K562 (cell line): ENCODE data around the gene DCN. TPM values are rescaled to one million over a fixed set of nuclear protein-coding genes. Genes with fewer than 3 reads are reported as not detected.

Experiments
- ATAC-seq: fragments of 200-7000 bp; cut with Tn5 transposase; 3 replicates; pipeline ENCODE4 v1.9.1; 2020; ENCODE audit warnings: moderate library complexity
- BruUV-seq: library from RNA; stranded (reverse); fragments of 400-500 nt; replicated peaks from 2 replicates; lab custom pipeline; 2021; lab: Mats Ljungman, UMichigan
- CTCF ChIA-PET: fragments of 300-600 bp; formaldehyde crosslinking; extraction: SDS; loops from one replicate; lab custom pipeline; 2021; ENCODE audit warnings: low intra/inter-chr PET ratio; lab: Yijun Ruan, JAX
- POLR2A ChIA-PET: fragments of 300-600, 350-650 bp; sonication (Branson Sonifier 250); formaldehyde crosslinking; extraction: SDS; loops from one replicate; lab custom pipeline; 2021; ENCODE audit warnings: antibody characterized with exemption, inconsistent platforms; lab: Yijun Ruan, JAX
- DNase-seq, 4 experiments: peaks; one replicate each; pipeline versions ENCODE4 v3.0.0 to v3.0.0-alpha.2; 2011 to 2018; ENCODE audit warnings: low spot score in 3 of 4, mixed read lengths in 3 of 4; ENCODE audit errors: extremely low read depth in 1 of 4
- FAIRE-seq: peaks from 2 replicates; lab custom pipeline; 2011; peaks lifted over from hg19 to GRCh38; lab: Jason Lieb, UNC
- H2AFZ ChIP-seq: 2 replicates; pipeline ENCODE4 v1.6.0; 2011; ENCODE audit warnings: low read depth, low read length, control low read depth, inconsistent platforms
- H3K27ac ChIP-seq: fragments of 200-600 bp; 3 replicates; pipeline ENCODE4 v1.8.0; 2011; ENCODE audit warnings: low read depth, mild to moderate bottlenecking, control low read depth, inconsistent platforms, low read length, moderate library complexity, mixed read lengths; ENCODE audit errors: extremely low read depth
- H3K27me3 ChIP-seq, 2 experiments: fragments of 300-600 bp in 1 of 2; 2 replicates in 1 of 2; 3 replicates in 1 of 2; pipeline versions ENCODE4 v1.6.0 to v1.8.0; 2011; ENCODE audit warnings: inconsistent platforms in 2 of 2, low read length in 2 of 2, mild to moderate bottlenecking in 1 of 2, mixed read lengths in 1 of 2, moderate library complexity in 1 of 2; ENCODE audit not compliant: control insufficient read depth in 2 of 2, insufficient read depth in 2 of 2
- H3K36me3 ChIP-seq: fragments of 300-600 bp; 3 replicates; pipeline ENCODE4 v1.8.0; 2011; ENCODE audit warnings: mild to moderate bottlenecking, low read length, inconsistent platforms; ENCODE audit not compliant: control insufficient read depth, insufficient read depth
- H3K4me1 ChIP-seq, 2 experiments: fragments of 200-600 bp in 1 of 2; replicated peaks in 1 of 2; 2 replicates in 1 of 2; 3 replicates in 1 of 2; pipeline versions ENCODE4 v1.5.1 to v1.8.0; 2011; ENCODE audit warnings: inconsistent platforms in 2 of 2, low read length in 2 of 2, mild to moderate bottlenecking in 1 of 2, mixed read lengths in 1 of 2, moderate library complexity in 1 of 2; ENCODE audit not compliant: control insufficient read depth in 2 of 2, insufficient read depth in 2 of 2
- H3K4me2 ChIP-seq: 2 replicates; pipeline ENCODE4 v1.6.1; 2011; ENCODE audit warnings: low read length, control low read depth, inconsistent platforms, mixed read lengths; ENCODE audit not compliant: insufficient read depth
- H3K4me3 ChIP-seq: fragments of 200-600 bp; sonication (generic), shearing (Covaris generic); 2 replicates; pipeline ENCODE4 v1.5.1; 2016; ENCODE audit warnings: control low read depth, inconsistent platforms
- H3K79me2 ChIP-seq: fragments of 200-600 bp; 3 replicates; pipeline ENCODE4 v1.8.0; 2011; ENCODE audit warnings: low read length, inconsistent platforms; ENCODE audit not compliant: control insufficient read depth, insufficient read depth
- H3K9ac ChIP-seq, 2 experiments: 2 replicates each; pipeline versions ENCODE4 v1.6.0 to v1.6.1; 2011; ENCODE audit warnings: low read depth in 2 of 2, low read length in 2 of 2, control low read depth in 1 of 2, inconsistent platforms in 1 of 2, mild to moderate bottlenecking in 1 of 2, mixed read lengths in 1 of 2; ENCODE audit not compliant: insufficient read depth in 1 of 2
- H3K9me1 ChIP-seq: one replicate; pipeline ENCODE4 v1.6.0; 2011; ENCODE audit warnings: inconsistent platforms, mild to moderate bottlenecking, low read length, moderate library complexity; ENCODE audit not compliant: control insufficient read depth, insufficient read depth
- H3K9me3 ChIP-seq: replicated peaks from 2 replicates; pipeline ENCODE4 v1.5.1; 2011; ENCODE audit warnings: low read depth, low read length, inconsistent platforms; ENCODE audit not compliant: control insufficient read depth, insufficient read depth
- H4K20me1 ChIP-seq: replicated peaks from 2 replicates; pipeline ENCODE4 v1.6.1; 2011; ENCODE audit warnings: low read length, inconsistent platforms, mixed read lengths; ENCODE audit not compliant: control insufficient read depth, insufficient read depth
- GABPB1 ChIP-seq: sonication (generic); formaldehyde crosslinking; IDR thresholded peaks from 2 replicates; pipeline ENCODE4 v1.8.0; 2022; ENCODE audit warnings: mild to moderate bottlenecking, missing genetic modification reagents
- HDGF ChIP-seq: fragments of 450-650 bp; IDR thresholded peaks from 2 replicates; pipeline ENCODE4 v1.6.1; 2016
- IRF9 ChIP-seq: fragments of 450-650 bp; IDR thresholded peaks from 2 replicates; pipeline ENCODE4 v1.6.1; 2016; ENCODE audit warnings: missing biosample characterization, missing genetic modification characterization
- NBN ChIP-seq: fragments of 450-650 bp; IDR thresholded peaks from 2 replicates; pipeline ENCODE4 v1.6.1; 2016; ENCODE audit warnings: low read depth, mild to moderate bottlenecking
- NONO ChIP-seq, 2 experiments: fragments of 200-400 bp in 1 of 2; fragments of 450-650 bp in 1 of 2; formaldehyde crosslinking in 1 of 2; IDR thresholded peaks; 2 replicates each; pipeline ENCODE4 v1.6.1; 2017; ENCODE audit warnings: low read depth in 2 of 2, mild to moderate bottlenecking in 2 of 2, moderate library complexity in 2 of 2, low read length in 1 of 2
- NR2C1 ChIP-seq, 2 experiments: fragments of 450-650 bp; IDR thresholded peaks; 2 replicates each; pipeline ENCODE4 v1.6.1; 2017; ENCODE audit warnings: mild to moderate bottlenecking in 2 of 2, antibody characterized with exemption in 1 of 2, inconsistent platforms in 1 of 2, missing compliant biosample characterization in 1 of 2, missing genetic modification characterization in 1 of 2
- RBBP5 ChIP-seq: fragments of 200-600 bp; sonication (generic); IDR thresholded peaks from 2 replicates; pipeline ENCODE4 v1.6.1; 2012; ENCODE audit warnings: borderline replicate concordance, mild to moderate bottlenecking, low read length, control low read depth, inconsistent platforms; ENCODE audit not compliant: insufficient read depth, poor library complexity, severe bottlenecking
- RFX1 ChIP-seq: fragments of 450-650 bp; IDR thresholded peaks from 2 replicates; pipeline ENCODE4 v1.6.1; 2016; ENCODE audit warnings: mild to moderate bottlenecking, moderate library complexity
- SMAD1 ChIP-seq: fragments of 150-350 bp; IDR thresholded peaks from 2 replicates; pipeline ENCODE4 v1.6.1; 2014; ENCODE audit warnings: low read length, low read depth; ENCODE audit not compliant: partially characterized antibody
- SPI1 ChIP-seq: IDR thresholded peaks from 2 replicates; pipeline ENCODE4 v1.6.1; 2011; ENCODE audit warnings: low read depth, low read length, control low read depth, borderline replicate concordance
- ZFP30 ChIP-seq: fragments of 250-450 bp; sonication (Bioruptor Pico); IDR thresholded peaks from 2 replicates; pipeline ENCODE4 v1.8.0; 2022; ENCODE audit warnings: moderate library complexity, mild to moderate bottlenecking, inconsistent platforms, borderline replicate concordance
- ZNF175 ChIP-seq: fragments of 200-800 bp; sonication (Bioruptor generic); IDR thresholded peaks from 2 replicates; pipeline ENCODE4 v1.6.1; 2016; ENCODE audit warnings: low read depth, mild to moderate bottlenecking, missing genetic modification characterization, missing compliant biosample characterization
- ZNF507 ChIP-seq: conservative IDR thresholded peaks from 2 replicates; pipeline ENCODE4 v1.6.1; 2017; ENCODE audit warnings: missing genetic modification characterization, missing compliant biosample characterization
- ZNF655 ChIP-seq: fragments of 250-450 bp; sonication (Bioruptor Pico); IDR thresholded peaks from 2 replicates; pipeline ENCODE4 v1.5.0; 2021
- WGBS: fragments of 100-300 bp; shearing (Covaris generic); methylation state at CpG from one replicate; pipeline ENCODE4 v1.1.6; 2016; ENCODE audit warnings: low coverage, mixed read lengths; ENCODE audit not compliant: insufficient coverage; ENCODE audit errors: missing lambda C conversion rate; 5-methylcytosine and 5-hydroxymethylcytosine counted together
- in situ Hi-C: fragments of 300-500 bp; cut with MboI; formaldehyde crosslinking; loops from 4 replicates; pipeline ENCODE4 v1.15.0; 2018; ENCODE audit warnings: inconsistent platforms, mixed read lengths
- intact Hi-C: fragments of 100-400 bp; cut with micrococcal nuclease; formaldehyde crosslinking; loops from 2 replicates; pipeline ENCODE4 v1.14.2; 2022
- polyA plus RNA-seq, 8 experiments: library from polyadenylated mRNA; depleted of rRNA in 4 of 8; stranded (reverse) in 5 of 8; unstranded in 3 of 8; fragments of >200 nt; fragmentation: Nextera tagmentation in 2 of 8; fragmentation: Illumina TruSeq in 1 of 8; extraction: Ambion mirVana in 2 of 8; extraction: Trizol in 1 of 8; gene quantifications; 2 replicates each; pipeline versions ENCODE4 v1.2.1 to v1.2.3, GENCODE V29; 2011 to 2014; ENCODE audit warnings: inconsistent platforms in 1 of 8, missing spikeins in 1 of 8
- total RNA-seq, 7 experiments: library from RNA; depleted of rRNA in 6 of 7; stranded (reverse); fragments of >200 nt in 6 of 7; fragmentation: Illumina TruSeq in 2 of 7; extraction: Trizol in 2 of 7; gene quantifications; 2 replicates each; pipeline versions ENCODE4 v1.2.1 to v1.2.3, GENCODE V29; 2011 to 2021; ENCODE audit warnings: low replicate concordance in 1 of 7

DCN gene
- total and polyA plus RNA-seq, 9 of the 15 experiments (the other 6 are each of a cell fraction or from before 2014, with no cell fraction given): 0.08 to 2.4 (median 0.31) TPM; not detected in 1

GRCh38 chr12:91103624-91104023 is 79.0 kb downstream of the DCN start:
- intact Hi-C loops (loop anchor here (10.0 kb wide), 1 partner anchor 221 kb away; no protein-coding TSS in a partner anchor), in situ Hi-C loops (no loop called here)
- no peak for DNase-seq
- WGBS: 0% methylated on average over 1 of the region's 1 CpG
- ChIA-PET POLR2A (no interaction called here), CTCF (no interaction called here)
- Histone ChIP-seq H3K79me2 (no peaks in the 10 kb centered on the region), H2AFZ (no peak overlapping the region), H3K9me1 (no peaks in the 10 kb centered on the region), H3K9ac (no peak overlapping the region), H3K9me3 (no peaks in the 10 kb centered on the region), H3K4me1 (no peaks in the 10 kb centered on the region), H3K4me3 (no peak overlapping the region), H4K20me1 (no peaks in the 10 kb centered on the region), H3K27me3 (no peaks in the 10 kb centered on the region), H3K27ac (no peak overlapping the region), H3K36me3 (no peaks in the 10 kb centered on the region), H3K4me2 (no peak overlapping the region)
- no TSS peak for BruUV-seq
- TF ChIP-seq RFX1: no peak
- TF ChIP-seq ZNF655 (CRISPR knock-in tag): no peak
- no peak for TF ChIP-seq ZNF507
- no peak for TF ChIP-seq IRF9
- TF ChIP-seq ZFP30 (CRISPR knock-in tag): no peak
- TF ChIP-seq SPI1: no peak
- no peak for TF ChIP-seq HDGF
- no peak for TF ChIP-seq NONO (IDR thresholded peaks at IDR 0.05; ENCODE audit: low read depth in 2 of 2, low read length in 1 of 2)
- TF ChIP-seq RBBP5: no peak
- TF ChIP-seq GABPB1: no peak
- TF ChIP-seq NR2C1 (IDR thresholded peaks at IDR 0.05): no peak
- TF ChIP-seq NR2C1 (tag; IDR thresholded peaks at IDR 0.05): no peak
- no peak for TF ChIP-seq NBN
- TF ChIP-seq ZNF175: no peak
- no peak for TF ChIP-seq SMAD1
- ATAC-seq: no peak
- FAIRE-seq: no peak
